Measurements from ENCODE around the gene DISP2.

GRCh38 chr15:40355976-40356585, 1.9 kb upstream of the DISP2 start:
- no peak for TF ChIP-seq POLR2AphosphoS5 (IDR thresholded peaks at IDR 0.05; ENCODE audit: low read depth, low read length)
- TF ChIP-seq CTCF (IDR thresholded peaks at IDR 0.05), result no peak
- TF ChIP-seq REST (IDR thresholded peaks at IDR 0.05; ENCODE audit: insufficient read depth in 1 of 2, low read depth in 2 of 2, low read length in 1 of 2), result no peak
- TF ChIP-seq TCF7L2 (IDR thresholded peaks at IDR 0.05; ENCODE audit: low read depth, low read length), result no peak

Data from Panc1 (cell line).